Hematopoietic multipotent progenitor cell (in vitro differentiated cells): Measurements from ENCODE around the gene RSPH6A. TPM values are rescaled to one million over a fixed set of nuclear protein-coding genes. Genes with fewer than 3 reads are reported as not detected.

Source experiments
- DNase-seq, 3 donors: peaks; one replicate each; pipeline ENCODE4 v3.0.0-alpha.2; 2011 to 2015; ENCODE audit warnings: low read depth in 2 of 3, low spot score in 2 of 3
- total RNA-seq: library from RNA; depleted of rRNA; stranded (reverse); fragments of >200 nt; gene quantifications from one replicate; pipeline ENCODE4 v1.2.3, GENCODE V29; 2012

Gene RSPH6A
- total RNA-seq = 0.27 TPM

- DNase-seq = no peak
These were observed at the start of gene RSPH6A for GRCh38 chr19:45814851-45815480. Gene RSPH6A, minus strand, starts transcription at chr19:45815308. Its CDS starts 132 bp downstream, at chr19:45815176.

GRCh38 chr19:45864629-45865082 is 49.5 kb upstream of the RSPH6A start:
- no peak for DNase-seq

GRCh38 chr19:45863840-45864628 is 48.9 kb upstream of the RSPH6A start, which contains the start of gene FOXA3:
Gene FOXA3, plus strand, starts transcription at chr19:45864326. Its CDS starts 131 bp downstream, at chr19:45864457.
- DNase-seq = peak in 2 of 3 donors; percentile 70 to 75

GRCh38 chr19:45863335-45863839 is 48.3 kb upstream of the RSPH6A start:
- no peak for DNase-seq

GRCh38 chr19:45862564-45863334 is 47.6 kb upstream of the RSPH6A start, which contains the start of gene SYMPK:
Gene SYMPK, minus strand, starts transcription at chr19:45863147. Its CDS starts 8,652 bp downstream, at chr19:45854495.
- peak; percentile 93 to 99 (median 98) for DNase-seq

- DNase-seq = no peak
These were observed 47.1 kb upstream of the RSPH6A start for GRCh38 chr19:45862271-45862563.

GRCh38 chr19:45860359-45861259 is 45.5 kb upstream of the RSPH6A start:
- no peak for DNase-seq

GRCh38 chr19:45854167-45854778 is 39.2 kb upstream of the RSPH6A start:
- DNase-seq = no peak

GRCh38 chr19:45852983-45853382 is 37.9 kb upstream of the RSPH6A start:
- DNase-seq = no peak

- DNase-seq = no peak
These were observed 37.1 kb upstream of the RSPH6A start for GRCh38 chr19:45852145-45852750.

GRCh38 chr19:45848922-45849321 is 33.8 kb upstream of the RSPH6A start:
- DNase-seq = no peak

- no peak for DNase-seq
These were observed 32.6 kb upstream of the RSPH6A start for GRCh38 chr19:45847663-45848062.

GRCh38 chr19:45842198-45842597 is 27.1 kb upstream of the RSPH6A start:
- no peak for DNase-seq

- DNase-seq = no peak
These were observed 19.9 kb upstream of the RSPH6A start for GRCh38 chr19:45834970-45835369.

- DNase-seq = no peak
These were observed 13.8 kb upstream of the RSPH6A start for GRCh38 chr19:45828945-45829344.

GRCh38 chr19:45828523-45828922 is 13.4 kb upstream of the RSPH6A start:
- DNase-seq = no peak

GRCh38 chr19:45827459-45828093 is 12.5 kb upstream of the RSPH6A start:
- no peak for DNase-seq

- DNase-seq = no peak
These were observed 11.8 kb upstream of the RSPH6A start for GRCh38 chr19:45826934-45827333.
